Prostate gland (tissue), 2 donors: Measurements from ENCODE around the gene ZNF768.

ENCODE experiments used
- POLR2A ChIP-seq: fragments of 450-650 bp; IDR thresholded peaks from one replicate; pipeline ENCODE4 v1.6.1; 2016; ENCODE audit warnings: antibody characterized with exemption, mild to moderate bottlenecking
- TF ChIP-seq, protein P1 (sequence below), 4 experiments: fragments of 200-600 bp in 2 of 4; fragments of 450-650 bp in 2 of 4; sonication (generic) in 2 of 4; IDR thresholded peaks; 1 replicate in 3 of 4; 2 replicates in 1 of 4; pipeline ENCODE4 v1.5.1; 2016 to 2019; ENCODE audit warnings: antibody characterized with exemption in 4 of 4, mild to moderate bottlenecking in 2 of 4, moderate library complexity in 2 of 4

GRCh38 chr16:30565984-30566383 lies 39.6 kb upstream of the ZNF768 start:
- TF ChIP-seq, protein P1, sequence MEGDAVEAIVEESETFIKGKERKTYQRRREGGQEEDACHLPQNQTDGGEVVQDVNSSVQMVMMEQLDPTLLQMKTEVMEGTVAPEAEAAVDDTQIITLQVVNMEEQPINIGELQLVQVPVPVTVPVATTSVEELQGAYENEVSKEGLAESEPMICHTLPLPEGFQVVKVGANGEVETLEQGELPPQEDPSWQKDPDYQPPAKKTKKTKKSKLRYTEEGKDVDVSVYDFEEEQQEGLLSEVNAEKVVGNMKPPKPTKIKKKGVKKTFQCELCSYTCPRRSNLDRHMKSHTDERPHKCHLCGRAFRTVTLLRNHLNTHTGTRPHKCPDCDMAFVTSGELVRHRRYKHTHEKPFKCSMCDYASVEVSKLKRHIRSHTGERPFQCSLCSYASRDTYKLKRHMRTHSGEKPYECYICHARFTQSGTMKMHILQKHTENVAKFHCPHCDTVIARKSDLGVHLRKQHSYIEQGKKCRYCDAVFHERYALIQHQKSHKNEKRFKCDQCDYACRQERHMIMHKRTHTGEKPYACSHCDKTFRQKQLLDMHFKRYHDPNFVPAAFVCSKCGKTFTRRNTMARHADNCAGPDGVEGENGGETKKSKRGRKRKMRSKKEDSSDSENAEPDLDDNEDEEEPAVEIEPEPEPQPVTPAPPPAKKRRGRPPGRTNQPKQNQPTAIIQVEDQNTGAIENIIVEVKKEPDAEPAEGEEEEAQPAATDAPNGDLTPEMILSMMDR (IDR thresholded peaks at IDR 0.05) = no peak
- TF ChIP-seq POLR2A = no peak
